Measurements from ENCODE around the gene ARID4B. TPM values are rescaled to one million over a fixed set of nuclear protein-coding genes. Genes with fewer than 3 reads are reported as not detected.

Gene ARID4B
- total RNA-seq, 1 experiment from 2014 or later = 48.7 TPM

- Mint-ChIP-seq H3K27ac (ENCODE audit: low read depth, unreplicated experiment) (no peak overlapping the region), H3K4me3 (ENCODE audit: unreplicated experiment) (no peak overlapping the region), H3K27me3 (ENCODE audit: insufficient read depth, unreplicated experiment) (no peaks in the 10 kb centered on the region), H3K4me1 (ENCODE audit: insufficient read depth, unreplicated experiment) (peaks cover 10% of the 10 kb centered on the region), H3K9me3 (ENCODE audit: unreplicated experiment) (no peaks in the 10 kb centered on the region), H3K36me3 (ENCODE audit: insufficient read depth, unreplicated experiment) (peaks cover 34% of the 10 kb centered on the region)
- intact Hi-C loops (cut with micrococcal nuclease) = no loop called here
- POLR2A ChIA-PET = interaction anchor here (0.8 to 2.2 kb wide), 6 partner anchors 17 to 161 kb away, joined by 3 to 20 read pairs (median 4); partner anchors contain the start of genes ARID4B, GGPS1 and TBCE
- CTCF ChIA-PET = interaction anchor here (0.6 to 10.2 kb wide), 4 partner anchors 10 to 161 kb away, joined by 3 to 73 read pairs (median 5); no protein-coding TSS in a partner anchor
- no peak for TF ChIP-seq CTCF (IDR thresholded peaks at IDR 0.05; ENCODE audit: unreplicated experiment)
- BruUV-seq (replicated peaks) = no TSS peak
- DNase-seq (ENCODE audit: unreplicated experiment) = no peak
Measured at GRCh38 chr1:235254721-235255120, 73.3 kb downstream of the ARID4B start.

GRCh38 chr1:235253219-235253962 is 74.6 kb downstream of the ARID4B start:
- DNase-seq (ENCODE audit: unreplicated experiment) = peak; percentile 95
- Mint-ChIP-seq H3K36me3 (ENCODE audit: insufficient read depth, unreplicated experiment) (peaks cover 45% of the 10 kb centered on the region), H3K27ac (ENCODE audit: low read depth, unreplicated experiment) (peak overlapping the region; percentile 49), H3K27me3 (ENCODE audit: insufficient read depth, unreplicated experiment) (no peaks in the 10 kb centered on the region), H3K4me1 (ENCODE audit: insufficient read depth, unreplicated experiment) (peaks cover 10% of the 10 kb centered on the region), H3K4me3 (ENCODE audit: unreplicated experiment) (no peak overlapping the region), H3K9me3 (ENCODE audit: unreplicated experiment) (no peaks in the 10 kb centered on the region)
- ChIA-PET CTCF (interaction anchor here (0.6 to 5.2 kb wide), 14 partner anchors 9 to 248 kb away, joined by 3 to 76 read pairs (median 4); partner anchors contain the start of genes ARID4B and GGPS1), POLR2A (interaction anchor here (1.0 to 3.1 kb wide), 10 partner anchors 14 to 252 kb away, joined by 3 to 33 read pairs (median 5); partner anchors contain the start of genes ARID4B, GGPS1 and TBCE)
- peak; percentile 98 for TF ChIP-seq CTCF (IDR thresholded peaks at IDR 0.05; ENCODE audit: unreplicated experiment)
- intact Hi-C loops (cut with micrococcal nuclease) = loop anchor here (1.0 to 2.0 kb wide), 4 partner anchors 75 to 530 kb away; partner anchors contain the start of genes ARID4B, B3GALNT2 and GGPS1
- no TSS peak for BruUV-seq (replicated peaks)

GRCh38 chr1:235250430-235250829 is 77.5 kb downstream of the ARID4B start:
- TSS peak; percentile 4 for BruUV-seq (replicated peaks)
- Mint-ChIP-seq H3K9me3 (ENCODE audit: unreplicated experiment) (no peaks in the 10 kb centered on the region), H3K36me3 (ENCODE audit: insufficient read depth, unreplicated experiment) (peaks cover 44% of the 10 kb centered on the region), H3K27me3 (ENCODE audit: insufficient read depth, unreplicated experiment) (no peaks in the 10 kb centered on the region), H3K4me3 (ENCODE audit: unreplicated experiment) (no peak overlapping the region), H3K4me1 (ENCODE audit: insufficient read depth, unreplicated experiment) (peaks cover 28% of the 10 kb centered on the region), H3K27ac (ENCODE audit: low read depth, unreplicated experiment) (peak overlapping the region; percentile 35)
- no peak for TF ChIP-seq CTCF (IDR thresholded peaks at IDR 0.05; ENCODE audit: unreplicated experiment)
- ChIA-PET POLR2A (interaction anchor here (0.7 to 3.1 kb wide), 4 partner anchors 8 to 117 kb away, joined by 4 to 33 read pairs (median 5); partner anchors contain the start of genes ARID4B, GGPS1 and TBCE), CTCF (interaction anchor here (0.6 to 5.2 kb wide), 6 partner anchors 8 to 165 kb away, joined by 3 to 76 read pairs (median 5); no protein-coding TSS in a partner anchor)
- no peak for DNase-seq (ENCODE audit: unreplicated experiment)
- intact Hi-C loops (cut with micrococcal nuclease) = no loop called here

Measured in MCF 10A (cell line).